HepG2 (cell line): Measurements from ENCODE around the gene PARP6. TPM values are rescaled to one million over a fixed set of nuclear protein-coding genes. Genes with fewer than 3 reads are reported as not detected.

ENCODE experiments used
- ESRRA ChIP-seq: sonication (generic); formaldehyde crosslinking; IDR thresholded peaks from 2 replicates; pipeline ENCODE4 v1.5.1; 2020; ENCODE audit warnings: mild to moderate bottlenecking, low read depth, missing genetic modification reagents
- FOXC1 ChIP-seq: sonication (generic); formaldehyde crosslinking; IDR thresholded peaks from 2 replicates; pipeline ENCODE4 v1.8.0; 2022; ENCODE audit warnings: mild to moderate bottlenecking, missing genetic modification reagents, borderline replicate concordance
- FOXM1 ChIP-seq: sonication (generic); formaldehyde crosslinking; IDR thresholded peaks from 2 replicates; pipeline ENCODE4 v1.5.0; 2020; ENCODE audit warnings: missing genetic modification reagents
- GLI4 ChIP-seq: sonication (generic); formaldehyde crosslinking; IDR thresholded peaks from 2 replicates; pipeline ENCODE4 v1.5.1; 2020; ENCODE audit warnings: missing genetic modification reagents, mild to moderate bottlenecking, moderate library complexity, borderline replicate concordance
- GLMP ChIP-seq: sonication (generic); formaldehyde crosslinking; IDR thresholded peaks from 2 replicates; pipeline ENCODE4 v1.9.0; 2021; ENCODE audit warnings: missing genetic modification reagents, mild to moderate bottlenecking, borderline replicate concordance
- HNRNPL ChIP-seq: fragments of 200-400 bp; formaldehyde crosslinking; IDR thresholded peaks from 2 replicates; pipeline ENCODE4 v1.6.1; 2017; ENCODE audit warnings: mild to moderate bottlenecking, low read depth, low read length
- PAF1 ChIP-seq: IDR thresholded peaks from 2 replicates; pipeline ENCODE4 v1.6.1; 2016; ENCODE audit warnings: missing genetic modification reagents, missing compliant biosample characterization
- SP4 ChIP-seq: sonication (generic); formaldehyde crosslinking; IDR thresholded peaks from 2 replicates; pipeline ENCODE4 v1.8.1; 2023; ENCODE audit warnings: mild to moderate bottlenecking, missing genetic modification reagents
- TFDP1 ChIP-seq: IDR thresholded peaks from 2 replicates; pipeline ENCODE4 v1.6.1; 2016; ENCODE audit warnings: missing compliant biosample characterization, missing genetic modification reagents, borderline replicate concordance
- ZBTB37 ChIP-seq: sonication (generic); formaldehyde crosslinking; IDR thresholded peaks from 2 replicates; pipeline ENCODE4 v1.4.0; 2020; ENCODE audit warnings: mild to moderate bottlenecking, missing genetic modification reagents
- ZFP1 ChIP-seq: IDR thresholded peaks from 2 replicates; pipeline ENCODE4 v1.6.1; 2016
- ZNF615 ChIP-seq: sonication (generic); formaldehyde crosslinking; IDR thresholded peaks from 2 replicates; pipeline ENCODE4 v1.5.0; 2020; ENCODE audit warnings: mild to moderate bottlenecking, missing genetic modification reagents, borderline replicate concordance
- polyA plus RNA-seq, 8 experiments: library from polyadenylated mRNA; depleted of rRNA in 3 of 8; stranded (reverse) in 7 of 8; unstranded in 1 of 8; fragments of >200 nt; fragmentation: Illumina TruSeq in 4 of 8; extraction: Trizol in 4 of 8; gene quantifications; 2 replicates each; pipeline versions ENCODE4 v1.2.1 to v1.2.3, GENCODE V29; 2011 to 2016; ENCODE audit warnings: low read depth in 4 of 8, missing spikeins in 1 of 8, mixed read lengths in 1 of 8; ENCODE audit not compliant: insufficient read depth in 1 of 8
- total RNA-seq, 5 experiments: library from RNA; depleted of rRNA; stranded (reverse); fragments of >200 nt; fragmentation: Illumina TruSeq; extraction: Trizol; gene quantifications; 2 replicates each; pipeline ENCODE4 v1.2.3, GENCODE V29; 2016; ENCODE audit warnings: low read depth in 1 of 5
- TF ChIP-seq, protein P1 (sequence below): sonication (generic); formaldehyde crosslinking; IDR thresholded peaks from 2 replicates; pipeline ENCODE4 v1.4.0; 2020; ENCODE audit warnings: missing genetic modification reagents
- TF ChIP-seq, protein P2 (sequence below): IDR thresholded peaks from 2 replicates; pipeline ENCODE4 v1.6.1; 2016; ENCODE audit warnings: mild to moderate bottlenecking
- TF ChIP-seq, protein P3 (sequence below): sonication (generic); formaldehyde crosslinking; IDR thresholded peaks from 2 replicates; pipeline ENCODE4 v1.4.0; 2020; ENCODE audit warnings: missing genetic modification reagents, borderline replicate concordance

Gene PARP6
- total and polyA plus RNA-seq, 2 of the 13 experiments (the other 11 are each of a cell fraction or from before 2014, with no cell fraction given) = 0.22 to 0.87 TPM

DNA sequence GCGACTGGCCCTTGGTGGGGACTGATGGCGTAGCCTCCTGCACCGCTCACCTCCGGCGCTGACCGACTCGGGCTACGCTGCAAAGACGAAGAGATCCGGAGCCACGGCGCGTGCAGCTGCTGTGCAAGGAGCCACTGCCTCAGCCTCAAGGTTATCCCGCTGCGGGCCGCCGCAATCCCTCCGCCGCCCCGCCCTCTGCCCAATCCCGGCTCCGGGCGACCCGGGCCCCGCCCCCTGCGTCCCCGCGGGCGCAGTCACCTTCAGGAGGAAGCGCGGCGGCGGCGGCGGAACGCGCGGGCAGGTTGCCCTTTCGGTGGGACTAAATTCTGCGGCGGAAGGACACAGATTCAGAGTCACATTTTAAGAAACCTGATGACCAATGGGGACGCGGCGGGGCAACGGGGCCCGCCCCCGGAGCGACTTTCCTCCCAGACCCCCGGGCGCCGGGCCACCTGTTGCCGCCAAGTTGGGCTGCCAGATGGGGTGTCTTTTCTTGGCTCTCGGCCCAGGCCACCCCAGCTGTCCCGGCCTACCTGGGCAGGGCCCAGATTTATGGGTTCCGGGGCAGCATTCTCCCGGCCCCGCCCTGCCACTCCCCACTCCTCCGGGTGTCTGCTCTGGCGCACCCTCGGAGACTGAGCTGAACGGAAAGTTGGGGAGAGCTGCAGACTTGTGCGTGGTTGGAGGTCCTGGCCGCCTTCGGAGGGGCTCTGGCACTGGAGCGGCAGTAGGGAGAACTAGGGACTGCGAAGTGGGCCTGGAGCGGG is 41.1 kb downstream of the PARP6 start, which contains the start of gene PKM (continued):
- TF ChIP-seq TFDP1 (CRISPR knock-in tag) (peak; percentile 71; the same call in 1 of the 2 replicates), ZBTB37 (CRISPR knock-in tag) (0 out of 2 replicates have a peak, but pooled peaks have one; percentile 13), ZFP1 (CRISPR knock-in tag) (no peak; the same call in 1 of the 2 replicates), GLMP (CRISPR knock-in tag) (peak; percentile 49; the same call in 1 of the 2 replicates), PAF1 (CRISPR knock-in tag) (no peak), FOXM1 (peak; percentile 75; the same call in 1 of the 2 replicates), ESRRA (CRISPR knock-in tag) (peak; percentile 95), SP4 (CRISPR knock-in tag) (peak; percentile 96), FOXC1 (CRISPR knock-in tag) (peak; percentile 48; the same call in 1 of the 2 replicates), HNRNPL (peak; percentile 75), GLI4 (CRISPR knock-in tag) (peak; percentile 62; the same call in 1 of the 2 replicates), ZNF615 (CRISPR knock-in tag) (0 out of 2 replicates have a peak, but pooled peaks have one; percentile 58)
- TF ChIP-seq, protein P1, sequence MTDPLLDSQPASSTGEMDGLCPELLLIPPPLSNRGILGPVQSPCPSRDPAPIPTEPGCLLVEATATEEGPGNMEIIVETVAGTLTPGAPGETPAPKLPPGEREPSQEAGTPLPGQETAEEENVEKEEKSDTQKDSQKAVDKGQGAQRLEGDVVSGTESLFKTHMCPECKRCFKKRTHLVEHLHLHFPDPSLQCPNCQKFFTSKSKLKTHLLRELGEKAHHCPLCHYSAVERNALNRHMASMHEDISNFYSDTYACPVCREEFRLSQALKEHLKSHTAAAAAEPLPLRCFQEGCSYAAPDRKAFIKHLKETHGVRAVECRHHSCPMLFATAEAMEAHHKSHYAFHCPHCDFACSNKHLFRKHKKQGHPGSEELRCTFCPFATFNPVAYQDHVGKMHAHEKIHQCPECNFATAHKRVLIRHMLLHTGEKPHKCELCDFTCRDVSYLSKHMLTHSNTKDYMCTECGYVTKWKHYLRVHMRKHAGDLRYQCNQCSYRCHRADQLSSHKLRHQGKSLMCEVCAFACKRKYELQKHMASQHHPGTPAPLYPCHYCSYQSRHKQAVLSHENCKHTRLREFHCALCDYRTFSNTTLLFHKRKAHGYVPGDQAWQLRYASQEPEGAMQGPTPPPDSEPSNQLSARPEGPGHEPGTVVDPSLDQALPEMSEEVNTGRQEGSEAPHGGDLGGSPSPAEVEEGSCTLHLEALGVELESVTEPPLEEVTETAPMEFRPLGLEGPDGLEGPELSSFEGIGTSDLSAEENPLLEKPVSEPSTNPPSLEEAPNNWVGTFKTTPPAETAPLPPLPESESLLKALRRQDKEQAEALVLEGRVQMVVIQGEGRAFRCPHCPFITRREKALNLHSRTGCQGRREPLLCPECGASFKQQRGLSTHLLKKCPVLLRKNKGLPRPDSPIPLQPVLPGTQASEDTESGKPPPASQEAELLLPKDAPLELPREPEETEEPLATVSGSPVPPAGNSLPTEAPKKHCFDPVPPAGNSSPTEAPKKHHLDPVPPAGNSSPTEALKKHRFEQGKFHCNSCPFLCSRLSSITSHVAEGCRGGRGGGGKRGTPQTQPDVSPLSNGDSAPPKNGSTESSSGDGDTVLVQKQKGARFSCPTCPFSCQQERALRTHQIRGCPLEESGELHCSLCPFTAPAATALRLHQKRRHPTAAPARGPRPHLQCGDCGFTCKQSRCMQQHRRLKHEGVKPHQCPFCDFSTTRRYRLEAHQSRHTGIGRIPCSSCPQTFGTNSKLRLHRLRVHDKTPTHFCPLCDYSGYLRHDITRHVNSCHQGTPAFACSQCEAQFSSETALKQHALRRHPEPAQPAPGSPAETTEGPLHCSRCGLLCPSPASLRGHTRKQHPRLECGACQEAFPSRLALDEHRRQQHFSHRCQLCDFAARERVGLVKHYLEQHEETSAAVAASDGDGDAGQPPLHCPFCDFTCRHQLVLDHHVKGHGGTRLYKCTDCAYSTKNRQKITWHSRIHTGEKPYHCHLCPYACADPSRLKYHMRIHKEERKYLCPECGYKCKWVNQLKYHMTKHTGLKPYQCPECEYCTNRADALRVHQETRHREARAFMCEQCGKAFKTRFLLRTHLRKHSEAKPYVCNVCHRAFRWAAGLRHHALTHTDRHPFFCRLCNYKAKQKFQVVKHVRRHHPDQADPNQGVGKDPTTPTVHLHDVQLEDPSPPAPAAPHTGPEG = no peak
- TF ChIP-seq, protein P2, sequence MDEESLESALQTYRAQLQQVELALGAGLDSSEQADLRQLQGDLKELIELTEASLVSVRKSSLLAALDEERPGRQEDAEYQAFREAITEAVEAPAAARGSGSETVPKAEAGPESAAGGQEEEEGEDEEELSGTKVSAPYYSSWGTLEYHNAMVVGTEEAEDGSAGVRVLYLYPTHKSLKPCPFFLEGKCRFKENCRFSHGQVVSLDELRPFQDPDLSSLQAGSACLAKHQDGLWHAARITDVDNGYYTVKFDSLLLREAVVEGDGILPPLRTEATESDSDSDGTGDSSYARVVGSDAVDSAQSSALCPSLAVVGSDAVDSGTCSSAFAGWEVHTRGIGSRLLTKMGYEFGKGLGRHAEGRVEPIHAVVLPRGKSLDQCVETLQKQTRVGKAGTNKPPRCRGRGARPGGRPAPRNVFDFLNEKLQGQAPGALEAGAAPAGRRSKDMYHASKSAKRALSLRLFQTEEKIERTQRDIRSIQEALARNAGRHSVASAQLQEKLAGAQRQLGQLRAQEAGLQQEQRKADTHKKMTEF = peak; percentile 94
- TF ChIP-seq, protein P3, sequence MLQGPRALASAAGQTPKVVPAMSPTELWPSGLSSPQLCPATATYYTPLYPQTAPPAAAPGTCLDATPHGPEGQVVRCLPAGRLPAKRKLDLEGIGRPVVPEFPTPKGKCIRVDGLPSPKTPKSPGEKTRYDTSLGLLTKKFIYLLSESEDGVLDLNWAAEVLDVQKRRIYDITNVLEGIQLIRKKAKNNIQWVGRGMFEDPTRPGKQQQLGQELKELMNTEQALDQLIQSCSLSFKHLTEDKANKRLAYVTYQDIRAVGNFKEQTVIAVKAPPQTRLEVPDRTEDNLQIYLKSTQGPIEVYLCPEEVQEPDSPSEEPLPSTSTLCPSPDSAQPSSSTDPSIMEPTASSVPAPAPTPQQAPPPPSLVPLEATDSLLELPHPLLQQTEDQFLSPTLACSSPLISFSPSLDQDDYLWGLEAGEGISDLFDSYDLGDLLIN = 0 out of 2 replicates have a peak, but pooled peaks have one; percentile 27
